Astrocyte of the cerebellum (primary cell): ENCODE data around the gene CDC42.

ENCODE experiments used
- DNase-seq: peaks from one replicate; pipeline ENCODE4 v3.0.0-alpha.2; 2011; ENCODE audit warnings: low read depth
- H3K4me3 ChIP-seq: 2 replicates; pipeline ENCODE4 v1.5.1; 2011; ENCODE audit warnings: mild to moderate bottlenecking, low read depth, low read length, moderate library complexity
- CTCF ChIP-seq: IDR thresholded peaks from 2 replicates; pipeline ENCODE4 v1.5.1; 2012; ENCODE audit warnings: low read length, low read depth, moderate library complexity, mild to moderate bottlenecking; ENCODE audit errors: missing control alignments
- in situ Hi-C: cut with HindIII; loops from 2 replicates; pipeline ENCODE4 v1.10.0; 2017; ENCODE audit warnings: low sequenced_read_pairs

The CDC42 gene

GRCh38 chr1:22102746-22103145 lies 50.2 kb downstream of the CDC42 start:
- no peak for DNase-seq
- in situ Hi-C loops = loop anchor here (25.0 kb wide), 1 partner anchor 285 kb away; no protein-coding TSS in a partner anchor
- TF ChIP-seq CTCF = no peak
- no peak overlapping the region for H3K4me3 ChIP-seq

- H3K4me3 ChIP-seq = no peak overlapping the region
- DNase-seq = no peak
- no peak for TF ChIP-seq CTCF
- in situ Hi-C loops = loop anchor here (25.0 kb wide), 1 partner anchor 283 kb away; no protein-coding TSS in a partner anchor
These were observed 51.6 kb downstream of the CDC42 start for GRCh38 chr1:22104094-22104493.

- H3K4me3 ChIP-seq = no peak overlapping the region
- DNase-seq = no peak
- in situ Hi-C loops = loop anchor here (5.0 to 25.0 kb wide), 2 partner anchors 282 to 542 kb away; no protein-coding TSS in a partner anchor
- TF ChIP-seq CTCF = no peak
These were observed 52.4 kb downstream of the CDC42 start for GRCh38 chr1:22104865-22105437.

GRCh38 chr1:22105611-22106207 lies 53.2 kb downstream of the CDC42 start:
- TF ChIP-seq CTCF = peak; percentile 85
- no peak overlapping the region for H3K4me3 ChIP-seq
- peak; percentile 64 for DNase-seq
- in situ Hi-C loops = loop anchor here (5.0 to 25.0 kb wide), 2 partner anchors 282 to 542 kb away; no protein-coding TSS in a partner anchor

GRCh38 chr1:22107126-22107525 lies 54.6 kb downstream of the CDC42 start:
- no peak overlapping the region for H3K4me3 ChIP-seq
- TF ChIP-seq CTCF = no peak
- no peak for DNase-seq
- in situ Hi-C loops = loop anchor here (5.0 to 25.0 kb wide), 2 partner anchors 280 to 540 kb away; no protein-coding TSS in a partner anchor

- no peak for DNase-seq
- in situ Hi-C loops = loop anchor here (5.0 to 25.0 kb wide), 2 partner anchors 279 to 539 kb away; no protein-coding TSS in a partner anchor
- TF ChIP-seq CTCF = no peak
- no peak overlapping the region for H3K4me3 ChIP-seq
These were observed 56.0 kb downstream of the CDC42 start for GRCh38 chr1:22108339-22109105.
